A204.1 (cell line): ENCODE data around the gene SLC16A3.
"Not testable (repeated sequence)": the region's sequence is repeated elsewhere in the genome, so short reads cannot be mapped to it uniquely, and the experiment has no call there.

Experiments used
- FAIRE-seq: peaks from 2 replicates; lab custom pipeline; 2012; peaks lifted over from hg19 to GRCh38; lab: Jason Lieb, UNC

SLC16A3 gene

DNA sequence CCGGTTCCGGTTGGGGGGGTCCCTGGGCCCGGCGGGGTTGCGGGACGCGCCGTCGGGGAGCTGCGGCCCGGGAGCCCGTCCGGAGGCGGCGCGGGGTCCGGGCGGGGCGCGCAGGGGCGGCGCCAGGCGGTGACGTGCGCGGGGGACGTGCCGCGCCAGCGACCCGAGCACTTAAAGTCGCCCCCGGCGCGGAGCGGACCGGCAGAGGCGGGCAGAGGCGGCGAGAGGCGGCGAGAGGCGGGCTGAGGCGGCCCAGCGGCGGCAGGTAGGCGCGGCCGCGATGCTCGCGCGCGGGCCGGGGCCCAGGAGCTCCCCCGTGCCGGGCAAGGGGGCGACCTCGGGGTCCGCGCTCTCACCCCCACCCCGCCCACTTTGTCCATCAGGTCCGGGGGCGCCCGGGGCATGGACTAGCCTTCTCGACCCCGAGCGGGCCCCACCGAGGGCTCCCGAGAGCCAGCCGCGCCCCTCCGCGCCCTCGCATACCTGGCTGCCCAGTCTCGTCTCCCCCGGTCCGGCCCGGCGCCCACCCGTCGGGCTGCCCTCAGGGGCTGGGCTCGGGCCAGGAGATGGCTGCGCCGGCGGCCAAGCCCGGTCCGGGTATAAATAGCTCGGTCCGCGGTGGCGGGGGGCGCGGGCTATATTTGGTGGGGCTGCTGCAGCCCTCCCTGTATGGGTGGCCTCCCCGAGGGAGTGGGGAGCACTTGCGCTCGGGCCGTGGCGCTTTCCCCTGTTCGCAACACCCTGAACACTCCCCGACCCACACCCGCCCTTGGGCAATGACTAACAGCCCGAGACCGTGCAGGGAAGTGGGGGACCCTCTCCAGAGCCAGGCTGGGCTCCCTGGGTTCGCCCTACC is at the start of gene SLC16A3:
TSS of gene SLC16A3 (plus strand) at position 201 of the 856 bp plus-strand sequence. CDS start 6,967 bp downstream, outside the sequence.
- FAIRE-seq, result no peak

DNA sequence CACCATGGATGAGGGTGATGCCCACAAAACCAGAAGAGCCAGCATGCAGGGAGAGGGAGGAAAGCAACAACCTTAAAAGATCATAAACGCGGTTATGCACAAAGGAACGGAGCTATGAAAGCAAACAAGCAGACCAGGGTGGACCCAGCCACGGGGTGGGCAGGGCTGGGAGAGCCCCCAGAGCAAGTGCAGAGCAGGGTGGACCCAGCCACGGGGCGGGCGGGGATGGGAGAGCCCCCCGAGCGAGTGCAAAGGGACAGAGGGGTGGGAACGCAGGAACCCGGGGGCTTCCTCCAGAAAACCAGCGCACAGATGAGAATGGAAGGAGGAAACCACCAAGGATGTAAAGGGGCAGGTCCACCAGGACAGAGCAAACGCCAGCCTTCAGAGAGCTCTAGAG is 49.4 kb upstream of the SLC16A3 start:
- no peak for FAIRE-seq

DNA sequence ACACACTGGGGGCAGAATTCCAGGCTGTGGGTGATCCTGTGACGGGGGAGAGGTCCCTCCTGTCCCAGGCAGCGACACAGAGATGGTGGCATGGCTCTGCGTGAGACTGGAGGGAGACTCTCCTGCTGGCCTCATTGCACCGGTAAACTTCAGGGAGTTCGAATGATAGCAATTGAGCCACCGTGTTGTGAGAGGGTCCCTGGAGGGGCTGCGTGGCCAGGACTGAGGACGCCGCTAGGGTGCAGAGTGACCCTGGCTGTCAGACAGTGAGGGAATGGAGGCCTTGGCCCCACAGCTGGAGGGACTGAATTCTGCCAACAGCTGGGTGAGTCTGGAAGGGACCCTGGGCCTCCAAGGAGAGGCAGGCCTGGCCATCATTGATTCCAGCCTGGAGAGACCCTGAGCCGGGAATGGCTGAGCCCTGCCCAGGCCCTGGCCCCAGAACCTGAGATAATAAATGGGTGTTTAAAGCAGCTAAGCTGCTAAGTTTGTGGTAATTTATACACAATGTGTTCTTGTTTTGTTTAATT is 48.8 kb upstream of the SLC16A3 start:
- FAIRE-seq, result no peak

- FAIRE-seq, result no peak
These were observed 47.9 kb upstream of the SLC16A3 start for GRCh38 chr17:82180776-82181528.

DNA sequence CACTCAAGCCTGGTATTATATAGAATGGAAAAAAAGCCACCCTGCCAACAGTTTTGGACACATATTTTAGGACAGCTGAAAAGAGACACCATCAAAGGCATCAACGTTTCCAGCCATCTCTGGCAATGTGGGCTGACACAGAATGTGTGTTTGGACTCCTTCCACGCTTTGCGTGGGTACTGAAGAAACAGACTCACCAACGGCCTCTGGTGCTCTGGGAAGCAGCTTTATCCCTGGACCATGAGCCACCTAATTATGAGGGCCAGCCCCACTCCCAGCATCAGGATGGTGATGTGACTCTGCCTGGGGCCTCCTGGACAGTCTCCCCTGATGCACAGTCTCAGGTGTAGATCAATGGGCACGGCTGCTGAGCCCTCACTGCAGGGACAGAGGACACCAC is 44.1 kb upstream of the SLC16A3 start:
- FAIRE-seq, result no peak

GRCh38 chr17:82186221-82186620 is 42.6 kb upstream of the SLC16A3 start:
- FAIRE-seq, result no peak

DNA sequence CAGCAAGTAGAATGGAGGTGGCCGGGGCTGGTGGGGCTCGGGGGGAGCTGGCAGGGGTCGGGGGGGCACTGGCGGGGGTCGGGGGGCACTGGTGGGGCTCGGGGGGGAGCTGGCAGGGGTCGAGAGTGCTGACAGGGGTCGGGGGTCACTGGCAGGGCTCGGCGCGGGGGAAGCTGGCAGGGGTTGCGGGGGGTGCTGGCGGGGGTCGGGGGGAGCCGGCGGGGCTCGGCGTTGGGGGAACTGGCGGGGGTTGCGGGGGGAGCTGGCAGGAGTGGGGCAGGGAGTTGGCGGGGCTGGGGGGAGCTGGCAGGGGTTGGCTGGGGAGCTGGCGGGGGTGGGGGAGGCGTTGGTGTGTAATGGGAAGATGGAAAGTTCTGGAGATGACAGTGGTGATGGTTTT is 41.3 kb upstream of the SLC16A3 start:
- no peak for FAIRE-seq

- FAIRE-seq, result no peak
These were observed 40.6 kb upstream of the SLC16A3 start for GRCh38 chr17:82188001-82188961.

GRCh38 chr17:82193050-82193449 is 35.8 kb upstream of the SLC16A3 start:
- not testable (repeated sequence) for FAIRE-seq

DNA sequence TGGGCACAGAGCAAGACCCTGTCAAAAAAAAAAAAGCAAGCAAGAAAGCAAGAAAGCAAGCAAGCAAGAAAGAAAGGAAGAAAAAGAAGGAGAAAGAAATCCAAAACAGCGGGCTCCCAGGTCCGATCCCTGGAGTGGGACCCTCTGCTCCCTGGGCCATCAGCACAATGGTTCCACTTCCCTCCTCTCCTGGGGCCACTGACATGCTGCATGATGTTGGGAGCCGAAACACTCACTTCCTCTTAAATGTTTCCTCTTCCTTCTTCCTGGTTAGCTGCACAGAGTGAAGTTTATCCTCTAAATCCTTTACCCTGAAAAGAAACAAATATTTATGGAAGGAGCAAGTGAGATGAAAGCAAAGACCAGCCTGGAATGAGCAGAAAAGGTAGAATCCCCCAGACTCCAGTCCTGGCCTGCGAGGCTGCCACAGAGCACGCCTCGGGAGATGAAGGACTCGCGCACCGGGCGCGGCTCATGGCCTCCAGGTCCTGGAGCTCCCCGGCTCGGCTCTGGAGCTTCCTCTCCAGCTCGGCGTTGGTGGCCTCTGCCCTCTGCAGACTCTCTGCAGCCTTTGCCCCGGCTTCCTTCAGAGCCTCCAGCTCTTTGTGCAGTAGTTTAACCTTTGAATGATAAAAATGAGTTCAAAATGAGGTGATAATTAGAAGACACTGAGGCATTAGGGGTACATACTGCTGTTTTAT is 35.2 kb upstream of the SLC16A3 start:
- no peak for FAIRE-seq

DNA sequence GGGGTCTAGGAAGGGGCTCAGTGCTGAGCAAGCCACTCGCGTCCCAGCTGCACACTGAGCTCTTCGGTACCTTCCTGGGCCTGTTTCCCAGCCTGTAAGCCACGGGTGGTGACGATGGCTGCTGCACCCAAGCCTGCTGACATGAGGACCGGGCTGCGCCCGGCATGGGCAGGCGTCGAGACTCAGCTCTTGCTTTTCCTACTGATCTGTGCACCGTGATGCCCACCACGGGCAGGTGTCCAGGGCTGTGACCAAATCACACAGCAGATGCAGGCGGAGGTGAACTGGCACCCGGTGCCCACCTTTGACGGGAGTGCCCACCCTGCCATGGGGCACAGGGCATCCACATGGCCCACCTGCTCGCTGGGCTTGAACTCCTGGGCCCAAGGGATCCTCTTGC is 34.1 kb upstream of the SLC16A3 start:
- FAIRE-seq, result no peak

- FAIRE-seq, result no peak
These were observed 32.9 kb upstream of the SLC16A3 start for GRCh38 chr17:82195675-82196672.

DNA sequence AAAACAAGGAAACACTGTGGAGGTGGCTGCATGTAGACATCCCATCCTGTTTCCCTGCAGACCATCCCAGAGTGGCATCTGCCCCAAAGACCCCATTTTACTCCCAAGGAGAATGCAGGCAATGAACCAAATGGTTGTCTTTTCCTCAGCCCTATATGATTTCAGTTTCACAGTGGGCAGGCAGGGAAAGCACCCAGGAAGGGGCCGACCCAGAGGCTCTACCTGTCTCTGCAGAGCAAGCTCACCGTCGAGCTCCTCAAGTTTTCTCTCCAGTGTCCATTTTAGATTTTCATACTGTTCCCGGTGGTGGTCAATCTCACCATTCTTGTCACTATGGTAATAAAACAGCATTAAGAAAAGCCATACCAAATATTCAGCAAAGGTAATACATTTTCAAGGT is 30.8 kb upstream of the SLC16A3 start:
- FAIRE-seq, result no peak

GRCh38 chr17:82199496-82199895 is 29.3 kb upstream of the SLC16A3 start:
- FAIRE-seq, result no peak

- FAIRE-seq, result no peak
These were observed 28.7 kb upstream of the SLC16A3 start for GRCh38 chr17:82200135-82200534.

GRCh38 chr17:82200743-82201497 is 27.9 kb upstream of the SLC16A3 start:
- FAIRE-seq, result no peak

GRCh38 chr17:82201498-82201910 is 27.3 kb upstream of the SLC16A3 start:
- no peak for FAIRE-seq

DNA sequence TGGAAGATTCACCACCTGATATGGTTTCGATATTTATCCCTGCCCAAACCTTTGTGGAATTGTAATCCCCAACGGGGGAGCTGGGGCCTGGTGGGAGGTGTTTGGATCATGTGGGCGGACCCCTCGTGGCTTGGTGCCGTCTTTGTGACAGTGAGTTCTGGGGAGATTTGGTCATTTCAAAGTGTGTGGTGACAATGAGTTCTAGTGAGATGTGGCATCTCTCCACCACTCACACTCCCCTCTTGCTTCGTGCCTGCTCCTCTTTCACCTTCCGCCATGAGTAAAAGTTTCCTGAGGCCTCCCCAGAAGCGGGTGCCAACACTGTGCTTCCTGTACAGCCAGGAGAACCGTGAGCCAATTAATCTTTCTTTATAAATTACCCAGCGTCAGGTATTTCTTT is 25.9 kb upstream of the SLC16A3 start:
- no peak for FAIRE-seq

- no peak for FAIRE-seq
These were observed 24.9 kb upstream of the SLC16A3 start for GRCh38 chr17:82203920-82204319.
